Caco-2 (cell line): ENCODE data around the gene ZNF525. TPM values are rescaled to one million over a fixed set of nuclear protein-coding genes. Genes with fewer than 3 reads are reported as not detected.

Experiments
- BruUV-seq: library from RNA; stranded (reverse); fragments of 400-500 nt; replicated peaks from 2 replicates; lab custom pipeline; 2021; lab: Mats Ljungman, UMichigan
- CTCF ChIA-PET: fragments of 300-600 bp; sonication (Branson Sonifier 250); formaldehyde crosslinking; loops from one replicate; lab custom pipeline; 2022; ENCODE audit warnings: antibody characterized with exemption; lab: Charles Lee
- POLR2A ChIA-PET: fragments of 300-600 bp; sonication (Branson Sonifier 250); formaldehyde crosslinking; loops from one replicate; lab custom pipeline; 2022; ENCODE audit warnings: antibody characterized with exemption; lab: Charles Lee
- DNase-seq, 2 experiments: peaks; one replicate each; pipeline versions ENCODE4 v3.0.0 to v3.0.0-alpha.2; 2020 to 2022
- H3K27me3 ChIP-seq: replicated peaks from 2 replicates; pipeline ENCODE4 v1.6.0; 2011; ENCODE audit warnings: low read length; ENCODE audit not compliant: control insufficient read depth, insufficient read depth
- H3K36me3 ChIP-seq: 2 replicates; pipeline ENCODE4 v1.5.1; 2011; ENCODE audit warnings: low read length; ENCODE audit not compliant: control insufficient read depth, insufficient read depth
- H3K4me1 ChIP-seq: fragments of 250-450 bp; sonication (Bioruptor Pico); 2 replicates; pipeline ENCODE4 v1.5.1; 2020; ENCODE audit warnings: mild to moderate bottlenecking
- H3K4me3 ChIP-seq: 2 replicates; pipeline ENCODE4 v1.5.1; 2011; ENCODE audit warnings: low read depth, mild to moderate bottlenecking, control low read depth, low read length
- H3K9me3 ChIP-seq: fragments of 250-450 bp; sonication (Bioruptor Pico); 2 replicates; pipeline ENCODE4 v1.5.1; 2020; ENCODE audit warnings: mild to moderate bottlenecking, moderate library complexity
- H3K27ac Mint-ChIP-seq: one replicate; pipeline ENCODE4 v1.8.0; 2022; ENCODE audit warnings: mixed read lengths; ENCODE audit not compliant: unreplicated experiment
- H3K27me3 Mint-ChIP-seq: one replicate; pipeline ENCODE4 v1.8.0; 2022; ENCODE audit warnings: mixed read lengths; ENCODE audit not compliant: insufficient read depth, unreplicated experiment
- H3K36me3 Mint-ChIP-seq: one replicate; pipeline ENCODE4 v1.8.0; 2022; ENCODE audit warnings: mild to moderate bottlenecking, mixed read lengths; ENCODE audit not compliant: insufficient read depth, unreplicated experiment
- H3K4me1 Mint-ChIP-seq: one replicate; pipeline ENCODE4 v1.8.0; 2022; ENCODE audit warnings: low read depth, mixed read lengths; ENCODE audit not compliant: unreplicated experiment
- H3K4me3 Mint-ChIP-seq: one replicate; pipeline ENCODE4 v1.8.0; 2022; ENCODE audit warnings: mild to moderate bottlenecking, moderate library complexity, mixed read lengths; ENCODE audit not compliant: unreplicated experiment
- H3K9me3 Mint-ChIP-seq: one replicate; pipeline ENCODE4 v1.8.0; 2022; ENCODE audit warnings: mixed read lengths; ENCODE audit not compliant: unreplicated experiment
- CTCF ChIP-seq, 2 experiments: fragments of 200-600 bp in 1 of 2; IDR thresholded peaks; 1 replicate in 1 of 2; 2 replicates in 1 of 2; pipeline versions ENCODE4 v1.5.1 to v1.8.0; 2011 to 2022; ENCODE audit warnings: antibody characterized with exemption in 1 of 2, control low read depth in 1 of 2, inconsistent platforms in 1 of 2, low read depth in 1 of 2, low read length in 1 of 2, mild to moderate bottlenecking in 1 of 2, moderate library complexity in 1 of 2; ENCODE audit not compliant: insufficient read depth in 1 of 2, severe bottlenecking in 1 of 2, unreplicated experiment in 1 of 2
- intact Hi-C: fragments of 100-400 bp; cut with micrococcal nuclease; formaldehyde crosslinking; loops from one replicate; pipeline ENCODE4 v1.10.0; 2022; ENCODE audit not compliant: unreplicated experiment
- total RNA-seq: library from RNA; stranded (reverse); gene quantifications from 2 replicates; pipeline ENCODE4 v1.2.3, GENCODE V29; 2022

Gene ZNF525
- total RNA-seq, 1 experiment from 2014 or later: 15.0 TPM

- no peak for DNase-seq
- ChIA-PET POLR2A (no interaction called here), CTCF (no interaction called here)
- Mint-ChIP-seq H3K36me3 (peaks cover 27% of the 10 kb centered on the region), H3K27me3 (no peaks in the 10 kb centered on the region), H3K9me3 (peaks cover 33% of the 10 kb centered on the region), H3K4me3 (no peak overlapping the region), H3K4me1 (no peaks in the 10 kb centered on the region), H3K27ac (no peak overlapping the region)
- Histone ChIP-seq H3K27me3 (no peaks in the 10 kb centered on the region), H3K36me3 (no peaks in the 10 kb centered on the region), H3K4me3 (no peak overlapping the region), H3K4me1 (no peaks in the 10 kb centered on the region), H3K9me3 (peaks cover 32% of the 10 kb centered on the region)
- no peak for TF ChIP-seq CTCF (IDR thresholded peaks at IDR 0.05; ENCODE audit: insufficient read depth in 1 of 2, low read depth in 1 of 2, low read length in 1 of 2, severe bottlenecking in 1 of 2, unreplicated experiment in 1 of 2)
- intact Hi-C loops: no loop called here
- no TSS peak for BruUV-seq
Measured at GRCh38 chr19:53388904-53389303, 23.4 kb downstream of the ZNF525 start.

GRCh38 chr19:53389571-53389970, 24.1 kb downstream of the ZNF525 start:
- Mint-ChIP-seq H3K4me3 (no peak overlapping the region), H3K4me1 (peaks cover 1% of the 10 kb centered on the region), H3K36me3 (peaks cover 27% of the 10 kb centered on the region), H3K27me3 (no peaks in the 10 kb centered on the region), H3K9me3 (peaks cover 31% of the 10 kb centered on the region), H3K27ac (peak overlapping the region; percentile 20)
- H3K36me3 ChIP-seq: no peaks in the 10 kb centered on the region
- peaks cover 33% of the 10 kb centered on the region for H3K9me3 ChIP-seq
- H3K4me1 ChIP-seq: no peaks in the 10 kb centered on the region
- intact Hi-C loops: no loop called here
- no peaks in the 10 kb centered on the region for H3K27me3 ChIP-seq
- DNase-seq: no peak
- no peak overlapping the region for H3K4me3 ChIP-seq
- ChIA-PET CTCF (interaction anchor here (0.5 kb wide), 1 partner anchor 512 kb away, joined by 5 read pairs; no protein-coding TSS in a partner anchor), POLR2A (no interaction called here)
- no TSS peak for BruUV-seq
- no peak for TF ChIP-seq CTCF (IDR thresholded peaks at IDR 0.05; ENCODE audit: insufficient read depth in 1 of 2, low read depth in 1 of 2, low read length in 1 of 2, severe bottlenecking in 1 of 2, unreplicated experiment in 1 of 2)

GRCh38 chr19:53389978-53390377, 24.5 kb downstream of the ZNF525 start:
- H3K36me3 Mint-ChIP-seq: peaks cover 27% of the 10 kb centered on the region
- H3K27ac Mint-ChIP-seq: peak overlapping the region; percentile 20
- CTCF ChIA-PET: interaction anchor here (0.5 kb wide), 1 partner anchor 512 kb away, joined by 5 read pairs; no protein-coding TSS in a partner anchor

More at GRCh38 chr19:53389978-53390377, 24.5 kb downstream of the ZNF525 start:
- Mint-ChIP-seq H3K4me3 (no peak overlapping the region), H3K9me3 (peaks cover 27% of the 10 kb centered on the region), H3K27me3 (no peaks in the 10 kb centered on the region), H3K4me1 (peaks cover 4% of the 10 kb centered on the region)
- no peaks in the 10 kb centered on the region for H3K4me1 ChIP-seq
- POLR2A ChIA-PET: no interaction called here
- intact Hi-C loops: no loop called here
- H3K9me3 ChIP-seq: peaks cover 29% of the 10 kb centered on the region
- no TSS peak for BruUV-seq
- no peak for TF ChIP-seq CTCF (IDR thresholded peaks at IDR 0.05; ENCODE audit: insufficient read depth in 1 of 2, low read depth in 1 of 2, low read length in 1 of 2, severe bottlenecking in 1 of 2, unreplicated experiment in 1 of 2)
- H3K36me3 ChIP-seq: no peaks in the 10 kb centered on the region
- no peak for DNase-seq
- no peak overlapping the region for H3K4me3 ChIP-seq
- no peaks in the 10 kb centered on the region for H3K27me3 ChIP-seq
